GM21360 (cell line): ENCODE results near the gene TRIM21.
"Not testable (repeated sequence)": the region's sequence is repeated elsewhere in the genome, so short reads cannot be mapped to it uniquely, and the experiment has no call there.

Experiments used
- ATAC-seq: cut with Tn5 transposase; IDR thresholded peaks from one replicate; pipeline ENCODE4 v1.9.1; 2021; ENCODE audit warnings: mild to moderate bottlenecking, moderate library complexity; ENCODE audit not compliant: unreplicated experiment

TRIM21 gene

DNA sequence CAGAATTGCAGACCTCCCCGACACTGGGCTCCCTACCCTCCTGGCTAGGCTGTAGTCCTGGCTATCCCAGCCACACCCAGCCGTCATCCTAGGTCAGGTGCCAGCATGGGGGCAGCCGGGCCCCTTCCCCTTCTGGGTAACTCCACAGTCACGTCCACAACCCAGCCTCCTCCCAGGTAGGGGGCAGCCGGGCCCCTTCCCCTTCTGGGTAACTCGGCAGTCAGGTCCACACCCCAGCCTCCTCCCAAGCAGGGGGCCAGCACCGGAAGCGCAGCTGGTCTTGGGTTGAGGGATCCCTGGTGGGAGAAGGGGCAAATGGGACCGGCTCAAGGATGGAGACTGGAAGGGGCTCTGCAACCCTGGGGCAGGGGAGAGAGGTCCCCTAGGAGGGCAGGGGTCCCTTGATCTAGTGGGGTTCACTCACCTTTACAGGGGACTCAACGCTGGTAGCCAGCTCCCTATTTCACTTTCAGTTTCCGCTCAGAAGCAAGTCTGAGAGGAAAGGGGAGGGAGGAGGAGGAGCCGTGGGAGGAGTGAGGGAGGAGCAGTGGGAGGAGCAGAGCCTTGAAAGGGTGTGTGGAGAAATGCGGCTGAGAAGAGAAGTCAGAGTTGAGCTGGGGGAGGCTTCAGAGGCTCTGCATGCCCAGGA is at the start of gene TRIM21:
TSS of gene TRIM21 (minus strand) at position 494 of the 649 bp plus-strand sequence. CDS start 3,293 bp downstream, outside the sequence.
- ATAC-seq: peak; percentile 99

DNA sequence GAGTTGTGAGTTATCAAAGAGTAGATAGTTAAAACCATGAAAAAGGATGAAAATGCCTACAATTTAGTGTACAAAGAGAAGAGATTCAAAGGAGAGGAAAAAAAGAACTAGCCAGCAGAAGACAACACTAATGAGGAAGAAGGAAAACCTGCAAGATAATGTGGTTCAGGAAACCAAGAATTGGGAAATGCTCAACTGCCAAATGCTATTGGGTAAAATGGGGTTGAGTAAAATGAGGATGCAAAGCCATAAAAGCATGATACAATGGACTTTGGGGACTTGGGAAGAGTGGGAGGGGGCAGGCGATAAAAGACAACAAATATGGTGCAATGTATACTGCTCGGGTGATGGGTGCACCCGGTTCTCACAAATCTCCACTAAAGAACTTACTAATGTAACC is 48.0 kb upstream of the TRIM21 start:
- no peak for ATAC-seq

DNA sequence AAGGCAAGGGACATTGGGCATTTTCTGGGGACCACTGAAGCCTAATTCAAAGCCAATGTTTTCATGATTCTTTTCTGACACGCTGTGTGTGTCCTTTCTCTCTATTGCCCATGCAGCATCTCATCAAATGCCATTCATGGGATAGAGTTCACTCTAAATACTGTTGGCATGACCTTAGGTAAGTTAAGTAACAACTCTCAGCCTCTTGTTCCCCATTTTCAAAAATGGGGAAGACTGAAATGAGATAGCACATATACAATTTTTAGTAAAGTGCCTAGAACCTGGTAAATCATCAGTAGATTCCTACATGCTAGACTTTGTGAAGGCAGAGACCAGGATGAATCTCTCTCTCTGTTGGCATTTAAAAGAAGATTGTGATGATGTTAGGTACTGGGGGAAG is 42.9 kb upstream of the TRIM21 start:
- ATAC-seq: no peak

DNA sequence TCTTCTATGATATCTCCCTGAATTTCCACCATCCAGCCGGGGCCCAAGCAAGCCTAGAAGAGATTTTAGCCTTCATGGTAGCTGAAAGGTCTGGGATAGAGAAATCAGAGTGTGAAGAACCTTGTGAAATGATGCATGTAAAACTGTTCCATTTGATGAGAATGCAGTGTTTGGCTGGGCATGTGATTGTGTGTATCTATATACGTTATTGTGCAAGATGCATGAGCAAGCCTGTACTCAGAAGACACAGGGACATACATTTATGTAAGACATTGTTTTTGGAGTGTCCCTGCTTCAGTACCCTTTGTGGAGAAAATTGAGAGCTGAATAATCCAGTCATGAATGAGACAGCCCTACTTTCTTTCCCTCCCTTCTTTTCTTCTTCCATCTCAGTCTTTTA is 40.4 kb upstream of the TRIM21 start:
- no peak for ATAC-seq

DNA sequence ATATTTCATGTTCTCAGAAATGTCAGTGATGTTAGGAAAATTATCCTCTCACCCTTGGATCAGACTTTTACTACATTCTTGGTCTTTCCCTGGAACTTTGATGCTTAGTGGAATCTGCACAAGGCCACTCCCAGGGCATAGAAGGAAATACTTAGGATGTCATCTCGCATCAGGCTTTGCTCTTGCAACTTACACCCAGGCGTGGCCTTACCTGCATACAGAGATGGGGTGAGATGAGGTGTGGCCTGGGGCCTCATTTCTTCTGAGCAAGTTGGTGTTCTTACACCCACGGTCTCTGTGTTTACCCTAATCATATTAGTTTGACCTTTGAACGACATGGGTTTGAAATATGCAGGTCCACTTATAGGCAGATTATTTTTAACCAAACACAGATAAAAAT is 36.5 kb upstream of the TRIM21 start:
- no peak for ATAC-seq

DNA sequence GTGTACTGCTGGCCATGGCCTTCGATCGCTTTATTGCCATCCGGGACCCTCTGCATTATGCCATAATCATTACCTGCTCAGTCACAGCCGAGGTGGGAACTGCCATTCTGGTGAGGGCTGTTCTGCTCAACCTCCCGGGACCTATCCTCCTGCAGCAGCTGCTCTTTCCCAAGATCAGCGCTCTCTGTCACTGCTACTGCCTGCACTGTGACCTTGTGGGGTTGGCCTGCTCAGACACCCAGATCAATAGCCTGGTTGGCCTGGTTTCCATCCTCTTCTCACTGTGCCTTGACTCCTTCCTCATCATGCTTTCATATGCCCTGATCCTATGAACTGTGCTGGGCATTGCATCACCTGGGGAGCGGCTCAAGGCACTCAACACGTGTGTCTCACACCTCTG is 24.9 kb upstream of the TRIM21 start:
- ATAC-seq: no peak

DNA sequence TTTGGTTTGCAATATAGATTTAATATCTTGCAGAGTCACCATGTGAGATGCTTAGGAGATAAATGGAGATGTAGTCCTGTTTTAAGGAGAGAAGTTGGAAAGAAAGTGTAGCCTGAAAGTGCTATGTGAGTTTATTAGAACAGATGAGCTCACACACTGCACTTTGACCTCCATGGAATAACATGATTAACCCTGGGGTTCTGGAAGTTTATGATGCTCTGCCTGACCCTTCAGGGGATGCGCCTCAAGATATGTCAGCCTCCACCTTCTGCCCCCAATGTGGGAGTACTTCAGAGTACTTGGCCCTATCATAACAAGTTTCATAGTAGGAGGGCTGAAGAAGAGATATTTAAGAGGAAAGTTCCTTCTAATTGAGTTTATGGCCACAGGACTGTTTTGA is 23.3 kb upstream of the TRIM21 start:
- no peak for ATAC-seq

DNA sequence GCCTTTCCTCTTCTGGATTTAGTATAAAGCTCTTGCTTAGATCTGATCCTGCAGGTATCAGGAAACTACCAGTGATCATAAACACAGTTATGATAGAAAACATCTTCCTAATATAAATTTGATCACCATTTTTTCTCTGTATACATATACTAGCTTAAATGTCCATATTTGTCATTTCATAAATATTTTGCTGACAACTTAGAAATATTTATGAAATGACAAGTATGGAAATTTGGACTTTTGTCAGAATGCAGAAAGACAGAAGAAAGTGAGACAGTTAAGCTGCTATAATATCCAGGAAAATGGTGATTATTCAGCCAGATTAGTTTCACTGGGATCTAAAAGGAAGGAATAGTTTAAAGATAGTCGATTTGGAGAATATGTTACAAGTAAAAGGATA is 22.8 kb upstream of the TRIM21 start:
- ATAC-seq: no peak

DNA sequence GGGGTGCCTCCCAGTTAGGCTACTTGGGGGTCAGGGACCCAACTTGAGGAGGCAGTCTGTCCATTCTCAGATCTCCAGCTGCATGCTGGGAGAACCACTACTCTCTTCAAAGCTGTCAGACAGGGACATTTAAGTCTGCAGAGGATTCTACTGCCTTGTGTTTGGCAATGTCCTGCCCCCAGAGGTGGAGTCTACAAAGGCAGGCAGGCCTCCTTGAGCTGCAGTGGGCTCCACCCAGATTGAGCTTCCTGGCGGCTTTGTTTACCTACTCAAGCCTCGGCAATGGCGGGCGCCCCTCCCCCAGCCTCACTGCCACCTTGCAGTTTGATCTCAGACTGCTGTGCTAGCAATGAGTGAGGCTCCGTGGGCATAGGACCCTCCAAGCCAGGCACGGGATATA is 12.7 kb upstream of the TRIM21 start:
- not testable (repeated sequence) for ATAC-seq

DNA sequence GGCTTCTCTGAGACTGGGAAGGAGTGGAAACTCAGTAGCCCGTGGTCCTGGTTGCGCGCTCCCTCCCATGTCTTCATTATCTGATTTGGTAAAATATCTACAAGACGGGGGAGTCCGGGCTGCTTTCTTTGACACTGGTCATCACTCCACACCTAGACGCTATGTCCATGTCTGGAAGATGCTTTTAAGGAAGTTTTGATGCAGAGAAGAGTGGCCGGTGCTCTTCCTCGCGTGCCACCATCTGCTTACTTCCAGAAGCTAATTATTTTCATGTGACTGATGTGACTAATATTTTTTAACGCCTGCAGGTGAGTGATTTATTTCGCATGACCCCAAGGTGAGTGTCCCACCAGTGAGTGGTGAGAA is 339 bp upstream of the TRIM21 start:
- peak; percentile 11 for ATAC-seq

DNA sequence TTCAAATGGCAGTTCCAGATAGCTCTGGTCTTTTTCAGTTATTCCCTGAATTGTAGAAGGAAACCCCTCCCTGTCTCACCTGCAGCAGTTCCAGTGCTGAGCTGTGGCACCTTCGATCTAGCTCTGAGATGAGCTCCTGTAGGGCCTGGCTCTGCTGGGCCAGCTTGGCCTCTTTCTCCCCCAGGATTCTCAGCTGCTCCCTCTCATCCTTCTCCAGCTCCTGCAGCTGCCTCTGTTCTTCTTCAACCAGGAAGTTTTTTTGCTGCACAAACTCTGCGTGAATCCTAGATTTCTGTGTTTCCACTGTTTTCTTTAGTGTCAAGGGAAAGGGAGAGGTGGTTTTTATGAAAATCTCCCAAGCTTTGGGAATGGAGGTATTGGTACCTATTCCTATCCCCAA is 5.3 kb downstream of the TRIM21 start:
- no peak for ATAC-seq

DNA sequence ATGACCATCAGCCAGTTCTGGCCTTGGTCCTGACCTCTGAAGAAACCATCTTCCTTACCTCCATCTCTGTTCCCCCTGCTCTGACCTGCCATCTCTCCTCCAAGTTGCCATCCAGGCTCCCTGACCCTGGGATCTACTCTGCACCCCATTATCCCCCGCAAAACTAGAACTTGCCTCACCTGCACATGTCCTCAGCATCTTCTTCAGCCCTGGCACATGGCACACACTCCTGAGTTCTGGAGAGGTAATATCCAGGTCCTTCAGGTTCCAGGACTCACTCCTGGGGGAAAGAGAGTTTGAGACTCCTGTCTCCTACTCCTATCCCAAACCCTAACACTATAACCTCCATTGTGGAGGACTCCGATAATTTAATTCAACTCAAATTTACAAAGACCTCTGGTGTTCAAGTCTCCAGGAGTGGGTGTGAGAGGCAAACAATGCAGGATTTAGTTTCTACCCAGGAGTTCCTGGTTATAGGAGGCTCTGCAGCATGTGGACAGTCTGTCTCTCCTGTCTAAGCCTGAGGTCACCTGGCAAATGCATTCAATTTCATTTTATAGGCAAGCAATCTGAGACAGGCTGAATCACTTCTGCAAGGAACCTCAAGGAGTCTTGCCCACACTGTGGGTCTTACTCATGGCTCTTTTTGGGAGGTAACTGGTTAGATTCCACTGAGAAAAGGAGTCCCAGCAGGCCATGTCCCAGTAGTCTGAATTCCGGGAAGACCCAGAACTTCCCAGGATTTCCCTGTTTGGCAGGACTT is 7.3 kb downstream of the TRIM21 start:
- no peak for ATAC-seq

DNA sequence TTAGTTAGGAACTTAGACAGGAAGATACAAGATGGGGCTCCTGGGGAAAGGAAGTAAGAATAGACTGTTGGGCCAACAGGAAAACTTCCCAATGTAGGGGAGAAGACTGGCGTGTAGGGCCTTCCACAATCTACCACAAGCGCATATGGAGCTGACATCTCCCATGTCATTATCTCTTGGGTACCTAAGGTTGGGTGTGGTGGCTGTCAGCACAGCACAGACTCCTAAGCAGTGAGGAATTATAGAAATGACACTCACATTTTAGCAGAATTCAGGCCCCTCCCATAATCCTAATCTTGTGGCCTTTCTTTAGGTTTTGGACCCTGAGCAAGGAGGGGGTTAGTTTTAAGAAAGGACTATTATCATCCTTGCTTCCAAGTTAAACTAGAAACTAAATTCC is 11.6 kb downstream of the TRIM21 start:
- no peak for ATAC-seq

DNA sequence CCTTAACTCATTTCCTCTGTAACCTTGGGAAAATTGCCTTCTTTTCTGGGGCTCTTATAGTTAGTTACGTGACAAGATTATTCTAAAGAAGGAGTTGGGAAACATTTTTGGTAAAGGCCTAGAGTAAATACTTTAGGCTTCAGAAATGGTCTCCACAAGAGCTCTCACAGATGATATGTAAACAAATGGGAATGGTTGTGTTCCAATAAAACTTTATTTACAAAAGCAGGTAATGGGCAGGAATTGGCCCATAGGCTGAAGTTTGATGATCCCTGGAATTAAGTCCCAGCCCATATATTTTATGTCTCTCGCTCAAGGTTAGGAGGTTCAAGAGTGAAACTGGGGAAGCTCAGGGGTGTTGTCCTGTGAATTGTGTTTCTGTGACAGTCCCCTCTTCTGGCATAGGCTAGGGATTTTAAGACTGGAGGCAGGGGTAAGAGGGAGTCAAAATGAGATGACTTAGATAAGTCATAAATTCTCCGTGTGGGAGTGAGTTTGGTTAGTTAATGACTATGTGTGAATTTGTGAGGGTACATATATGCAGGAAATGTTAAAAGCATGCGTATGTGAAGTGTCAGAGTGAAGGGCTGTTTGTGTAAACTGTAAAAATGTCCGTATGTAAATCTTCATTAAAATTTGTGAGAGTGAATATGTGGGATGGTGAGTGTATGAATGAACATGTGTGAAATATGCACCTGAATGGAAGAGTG is 17.9 kb downstream of the TRIM21 start:
- ATAC-seq: no peak

DNA sequence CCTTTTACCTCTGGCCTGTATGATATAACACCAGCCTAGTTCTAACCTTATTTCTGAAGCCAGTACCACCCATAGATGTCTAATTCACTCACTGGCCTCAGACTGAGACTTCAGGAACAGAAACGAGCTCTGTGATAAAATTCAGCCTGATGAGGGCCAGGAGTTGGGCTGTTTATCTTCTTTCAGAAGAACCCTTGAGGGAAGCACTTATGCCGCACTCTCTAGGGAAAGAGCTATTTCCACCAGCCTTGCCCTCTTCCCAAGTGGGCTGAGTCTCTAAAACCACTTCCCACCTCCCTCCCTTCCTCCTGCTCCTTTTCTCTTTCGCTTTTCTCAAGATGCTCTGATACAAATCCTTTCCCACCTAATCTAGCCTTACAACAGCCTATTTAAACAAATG is 23.3 kb downstream of the TRIM21 start:
- no peak for ATAC-seq

DNA sequence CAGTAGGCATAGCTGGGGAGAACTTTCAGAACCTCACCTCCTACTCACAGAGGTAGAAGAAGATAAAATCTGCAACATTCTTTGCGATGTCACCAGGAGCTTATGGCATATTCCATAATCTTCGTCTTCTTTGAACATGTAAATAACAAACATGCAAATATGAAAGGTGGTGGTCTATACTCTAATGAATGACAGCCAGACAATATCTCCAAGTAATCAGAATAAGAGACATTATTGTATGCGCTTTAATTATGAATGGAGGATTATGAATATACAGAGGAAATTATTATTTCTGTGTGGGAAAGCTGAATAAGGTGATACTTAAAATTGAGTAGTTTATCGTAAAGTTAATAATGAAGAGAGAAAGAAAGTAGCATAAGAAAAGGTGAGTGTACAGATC is 25.2 kb downstream of the TRIM21 start, which contains the start of gene OR52B4:
TSS of gene OR52B4 (minus strand) at position 101 of the 400 bp plus-strand sequence. CDS start at position 10, 91 bp downstream.
- no peak for ATAC-seq

DNA sequence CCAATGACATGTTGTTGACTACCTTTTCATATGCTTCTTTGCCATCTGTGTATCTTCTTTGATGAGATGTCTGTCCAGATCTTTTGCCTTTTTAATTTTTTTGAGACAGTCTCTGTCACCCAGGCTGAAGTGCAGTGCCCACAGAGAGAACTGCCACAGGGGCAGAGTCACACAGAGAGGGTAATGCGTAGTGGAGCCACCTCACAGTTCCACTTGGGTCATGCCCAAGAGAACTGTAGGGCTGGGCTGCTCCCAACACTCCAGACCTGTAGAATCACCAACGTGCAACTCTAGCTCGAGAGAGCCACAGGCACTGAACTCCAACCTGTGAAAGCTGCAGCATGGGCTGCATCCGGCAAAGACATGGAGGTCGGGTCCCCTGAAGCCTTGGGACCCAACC is 45.4 kb downstream of the TRIM21 start:
- ATAC-seq: not testable (repeated sequence)

DNA sequence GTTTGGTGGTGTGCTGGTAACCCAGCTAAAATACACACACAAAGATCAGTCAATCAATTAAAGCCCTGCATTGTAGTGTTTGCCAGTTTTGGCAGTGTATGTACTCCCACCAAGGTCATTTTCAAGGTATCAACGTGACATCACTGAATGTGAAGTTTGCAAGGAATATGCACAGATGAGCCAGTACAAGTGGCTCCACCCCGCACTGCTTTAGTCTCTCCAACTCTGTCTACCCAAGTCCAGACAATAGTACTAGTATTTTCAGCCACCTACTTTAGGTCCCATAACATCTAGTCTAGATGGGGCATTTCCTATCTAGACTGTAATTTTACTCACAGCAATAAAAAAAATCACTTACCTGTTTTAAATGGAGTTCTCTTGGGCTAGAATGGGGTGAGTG is 48.1 kb downstream of the TRIM21 start:
- ATAC-seq: not testable (repeated sequence)
